Nephron progenitor cell (in vitro differentiated cells): Measurements from ENCODE around the gene XPO4.

Source experiments
- DNase-seq: peaks from one replicate; pipeline ENCODE4 v3.0.0; 2021
- H3K27ac Mint-ChIP-seq: 2 replicates; pipeline ENCODE4 v1.8.0; 2021; ENCODE audit warnings: mild to moderate bottlenecking, moderate library complexity, mixed read lengths
- H3K27me3 Mint-ChIP-seq: 2 replicates; pipeline ENCODE4 v1.8.0; 2021; ENCODE audit warnings: mild to moderate bottlenecking, low read depth, mixed read lengths; ENCODE audit not compliant: poor library complexity
- H3K36me3 Mint-ChIP-seq: 2 replicates; pipeline ENCODE4 v1.8.0; 2021; ENCODE audit warnings: low read depth, mixed read lengths
- H3K4me1 Mint-ChIP-seq: 2 replicates; pipeline ENCODE4 v1.8.0; 2021; ENCODE audit warnings: mixed read lengths
- H3K4me3 Mint-ChIP-seq: 2 replicates; pipeline ENCODE4 v1.8.0; 2021; ENCODE audit warnings: mild to moderate bottlenecking, moderate library complexity, mixed read lengths
- H3K9me3 Mint-ChIP-seq: 2 replicates; pipeline ENCODE4 v1.8.0; 2021; ENCODE audit warnings: mild to moderate bottlenecking, moderate library complexity, mixed read lengths
- TF ChIP-seq, protein P1 (sequence below): fragments of 200-600 bp; sonication (generic); IDR thresholded peaks from 2 replicates; pipeline ENCODE4 v1.5.0; 2021; ENCODE audit warnings: antibody characterized with exemption

XPO4 gene

GRCh38 chr13:20798027-20798426 is 104.5 kb downstream of the XPO4 start:
- peaks cover 56% of the 10 kb centered on the region for H3K36me3 Mint-ChIP-seq
- no peak overlapping the region for H3K4me3 Mint-ChIP-seq
- TF ChIP-seq, protein P1, sequence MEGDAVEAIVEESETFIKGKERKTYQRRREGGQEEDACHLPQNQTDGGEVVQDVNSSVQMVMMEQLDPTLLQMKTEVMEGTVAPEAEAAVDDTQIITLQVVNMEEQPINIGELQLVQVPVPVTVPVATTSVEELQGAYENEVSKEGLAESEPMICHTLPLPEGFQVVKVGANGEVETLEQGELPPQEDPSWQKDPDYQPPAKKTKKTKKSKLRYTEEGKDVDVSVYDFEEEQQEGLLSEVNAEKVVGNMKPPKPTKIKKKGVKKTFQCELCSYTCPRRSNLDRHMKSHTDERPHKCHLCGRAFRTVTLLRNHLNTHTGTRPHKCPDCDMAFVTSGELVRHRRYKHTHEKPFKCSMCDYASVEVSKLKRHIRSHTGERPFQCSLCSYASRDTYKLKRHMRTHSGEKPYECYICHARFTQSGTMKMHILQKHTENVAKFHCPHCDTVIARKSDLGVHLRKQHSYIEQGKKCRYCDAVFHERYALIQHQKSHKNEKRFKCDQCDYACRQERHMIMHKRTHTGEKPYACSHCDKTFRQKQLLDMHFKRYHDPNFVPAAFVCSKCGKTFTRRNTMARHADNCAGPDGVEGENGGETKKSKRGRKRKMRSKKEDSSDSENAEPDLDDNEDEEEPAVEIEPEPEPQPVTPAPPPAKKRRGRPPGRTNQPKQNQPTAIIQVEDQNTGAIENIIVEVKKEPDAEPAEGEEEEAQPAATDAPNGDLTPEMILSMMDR, result no peak
- no peaks in the 10 kb centered on the region for H3K9me3 Mint-ChIP-seq
- H3K27me3 Mint-ChIP-seq, result peaks cover 5% of the 10 kb centered on the region
- no peak for DNase-seq
- H3K4me1 Mint-ChIP-seq, result no peaks in the 10 kb centered on the region
- no peak overlapping the region for H3K27ac Mint-ChIP-seq

GRCh38 chr13:20796791-20797508 is 105.6 kb downstream of the XPO4 start:
- TF ChIP-seq, protein P1, result no peak
- Mint-ChIP-seq H3K4me3 (no peak overlapping the region), H3K27ac (peak overlapping the region; percentile 54), H3K27me3 (peaks cover 5% of the 10 kb centered on the region), H3K36me3 (peaks cover 59% of the 10 kb centered on the region), H3K9me3 (no peaks in the 10 kb centered on the region), H3K4me1 (no peaks in the 10 kb centered on the region)
- no peak for DNase-seq

- Mint-ChIP-seq H3K4me3 (no peak overlapping the region), H3K27me3 (peaks cover 2% of the 10 kb centered on the region), H3K4me1 (no peaks in the 10 kb centered on the region), H3K27ac (no peak overlapping the region), H3K9me3 (no peaks in the 10 kb centered on the region), H3K36me3 (peaks cover 65% of the 10 kb centered on the region)
- TF ChIP-seq, protein P1, result no peak
- no peak for DNase-seq
Measured at GRCh38 chr13:20789665-20790064, 112.9 kb downstream of the XPO4 start.

DNA sequence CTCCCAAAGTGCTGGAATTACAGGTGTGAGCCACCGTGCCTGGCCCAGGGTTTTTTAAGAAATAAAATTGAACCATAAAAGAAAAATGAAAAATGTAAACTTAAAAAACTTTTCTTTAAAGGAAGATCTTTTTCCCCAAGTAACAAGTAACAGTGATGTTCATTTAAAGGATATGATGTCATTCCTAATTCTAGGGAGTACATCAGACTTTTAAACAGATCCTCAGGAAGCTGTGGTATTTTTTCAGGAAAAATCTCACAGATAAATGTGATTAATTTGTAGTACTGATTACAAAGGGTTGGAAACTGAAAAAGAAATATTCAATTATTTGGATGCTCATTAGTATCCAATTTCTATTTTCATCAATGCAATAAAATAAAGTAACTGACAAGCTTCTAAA is 114.2 kb downstream of the XPO4 start:
- peaks cover 58% of the 10 kb centered on the region for H3K36me3 Mint-ChIP-seq
- no peaks in the 10 kb centered on the region for H3K4me1 Mint-ChIP-seq
- no peak overlapping the region for H3K4me3 Mint-ChIP-seq
- H3K27ac Mint-ChIP-seq, result no peak overlapping the region
- TF ChIP-seq, protein P1, result no peak
- no peak for DNase-seq
- H3K27me3 Mint-ChIP-seq, result no peaks in the 10 kb centered on the region
- H3K9me3 Mint-ChIP-seq, result no peaks in the 10 kb centered on the region

GRCh38 chr13:20787180-20787579 is 115.4 kb downstream of the XPO4 start:
- H3K27me3 Mint-ChIP-seq, result no peaks in the 10 kb centered on the region
- H3K9me3 Mint-ChIP-seq, result no peaks in the 10 kb centered on the region
- no peaks in the 10 kb centered on the region for H3K4me1 Mint-ChIP-seq
- peaks cover 54% of the 10 kb centered on the region for H3K36me3 Mint-ChIP-seq
- no peak for DNase-seq
- TF ChIP-seq, protein P1, result no peak
- no peak overlapping the region for H3K27ac Mint-ChIP-seq
- no peak overlapping the region for H3K4me3 Mint-ChIP-seq

DNA sequence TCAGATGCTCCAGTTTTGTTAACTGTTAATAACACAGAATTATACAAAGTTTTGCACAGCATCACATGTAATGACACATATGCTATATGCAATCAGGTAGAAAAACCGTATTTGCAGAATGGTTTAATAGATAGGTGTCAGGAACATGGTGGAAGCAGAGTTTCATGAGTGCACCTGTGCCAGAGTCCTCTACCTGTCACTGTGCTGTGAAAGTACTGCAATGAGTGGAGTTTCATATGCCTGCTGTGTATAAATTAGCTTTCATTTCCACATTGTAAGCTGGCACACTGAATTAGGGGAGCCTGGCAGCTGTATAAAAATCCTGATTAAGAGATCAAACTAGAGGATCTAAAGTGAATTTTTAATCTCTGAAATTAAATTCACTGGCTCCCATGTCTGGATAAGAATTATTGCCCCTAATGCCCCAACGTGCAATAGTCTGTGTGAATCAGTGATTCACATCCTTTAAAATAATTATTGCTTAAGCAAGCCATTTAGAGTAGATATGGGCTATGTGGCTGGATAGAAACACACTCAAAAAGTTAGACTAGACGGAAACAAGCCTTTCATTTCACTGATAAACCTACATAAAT is 120.3 kb downstream of the XPO4 start:
- H3K36me3 Mint-ChIP-seq, result peaks cover 19% of the 10 kb centered on the region
- DNase-seq, result no peak
- no peak overlapping the region for H3K4me3 Mint-ChIP-seq

More for the DNA sequence above, 120.3 kb downstream of the XPO4 start:
- TF ChIP-seq, protein P1, result no peak
- H3K9me3 Mint-ChIP-seq, result no peaks in the 10 kb centered on the region
- no peak overlapping the region for H3K27ac Mint-ChIP-seq
- no peaks in the 10 kb centered on the region for H3K27me3 Mint-ChIP-seq
- no peaks in the 10 kb centered on the region for H3K4me1 Mint-ChIP-seq
